Pancreas (tissue), 10 donors: ENCODE results near the gene TMEM174. TPM values are rescaled to one million over a fixed set of nuclear protein-coding genes. Genes with fewer than 3 reads are reported as not detected.

Experiments used
- ATAC-seq, 4 donors: fragments of 200-7000 bp; cut with Tn5 transposase; one replicate each; pipeline versions ENCODE4 v1.8.0 to v1.9.1; 2020; ENCODE audit warnings: mild to moderate bottlenecking in 4 of 4, moderate library complexity in 4 of 4
- DNase-seq, 6 donors: peaks; one replicate each; pipeline ENCODE4 v3.0.0-alpha.2; 2020
- FAIRE-seq: peaks from 2 replicates; lab custom pipeline; 2012; peaks lifted over from hg19 to GRCh38; lab: Jason Lieb, UNC
- H3K27ac ChIP-seq, 4 donors: fragments of 200-600 bp; sonication (generic); 1 replicate in 3 of 4; 2 replicates in 1 of 4; pipeline versions ENCODE4 v1.5.0 to v1.8.0; 2020
- H3K27me3 ChIP-seq, 4 donors: fragments of 200-600 bp; one replicate each; pipeline ENCODE4 v1.8.0; 2021
- H3K36me3 ChIP-seq, 3 donors: fragments of 200-600 bp; sonication (generic) in 1 of 3; one replicate each; pipeline versions ENCODE4 v1.5.0 to v1.8.0; 2020 to 2021
- H3K4me1 ChIP-seq, 3 donors: fragments of 200-600 bp; one replicate each; pipeline ENCODE4 v1.8.0; 2021
- H3K4me3 ChIP-seq, 4 donors: fragments of 200-600 bp; sonication (generic) in 2 of 4; one replicate each; pipeline versions ENCODE4 v1.5.0 to v1.8.0; 2020 to 2021
- H3K9me3 ChIP-seq, 4 donors: fragments of 200-600 bp; one replicate each; pipeline ENCODE4 v1.8.0; 2021
- WGBS, 2 donors: extraction: QIAGEN DNeasy Blood & Tissue Kit; methylation state at CpG; one replicate each; pipeline ENCODE4 v1.1.7; 2013; 5-methylcytosine and 5-hydroxymethylcytosine counted together
- intact Hi-C, 3 donors: fragments of 100-400 bp; cut with DNase I; formaldehyde crosslinking; loops; one replicate each; pipeline versions ENCODE4 v1.11.1 to v1.14.2; 2022
- polyA plus RNA-seq, 2 donors: library from polyadenylated mRNA; stranded (reverse); fragments of 200-250 nt; gene quantifications; one replicate each; pipeline ENCODE4 v1.2.3, GENCODE V29; 2013
- total RNA-seq, 6 donors: library from RNA; stranded (reverse); fragmentation: NEBNext Ultra II Directional in 4 of 6; extraction: Animal tissue kit (Norgen Biotek cat#: 25700) in 4 of 6; gene quantifications; one replicate each; pipeline versions ENCODE4 v1.2.1 to v1.2.4, GENCODE V29; 2021 to 2023
- TF ChIP-seq, protein P1 (sequence below), 4 donors: fragments of 200-600 bp; sonication (generic) in 3 of 4; IDR thresholded peaks; one replicate each; pipeline versions ENCODE4 v1.5.0 to v1.8.0; 2021; ENCODE audit warnings: antibody characterized with exemption in 4 of 4
- donor health status: healthy with polysubstance abuse.
- donor health status: DM: no; HTN: no; CAD: no; lungs with moderate emphysema.
- donor health status: DM: no; HTN: no; CAD: no.
- donor health status: control.
- donor health status: control.
- donor health status: Bipolar disorder and iron deficiency.
- donor health status: DM: yes; HTN: yes; CAD: no.
- donor health status: DM: no; HTN: no; CAD: no.
- donor health status: DM: no; HTN: no; CAD: no.
- donor health status: DM: yes; HTN: yes; CAD: no.

Gene TMEM174
- total and polyA plus RNA-seq, 8 donors = not detected

DNA sequence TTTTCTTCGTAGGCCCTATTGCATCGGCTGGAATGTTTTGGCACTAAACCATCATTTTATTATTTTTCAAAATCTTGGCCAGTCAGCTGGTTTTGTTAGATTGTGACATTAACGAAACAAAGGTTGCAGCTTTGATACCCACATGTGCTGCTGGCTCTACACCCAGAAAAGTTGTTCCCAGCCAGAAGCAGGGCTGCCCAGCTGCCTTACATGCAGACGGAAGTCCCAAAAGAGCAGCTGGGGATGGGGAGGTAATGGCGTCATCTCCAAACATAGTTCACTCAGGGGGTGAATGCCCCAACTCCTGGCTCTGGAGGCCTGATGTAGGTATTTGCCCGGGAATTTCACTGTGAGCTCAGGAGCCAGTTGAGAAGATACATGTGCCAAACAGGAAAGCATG is 29.3 kb upstream of the TMEM174 start:
- Histone ChIP-seq H3K36me3 (no peaks in the 10 kb centered on the region), H3K4me1 (no peaks in the 10 kb centered on the region), H3K27me3 (no peaks in the 10 kb centered on the region), H3K9me3 (no peaks in the 10 kb centered on the region), H3K27ac (no peak overlapping the region), H3K4me3 (no peak overlapping the region)
- TF ChIP-seq, protein P1, sequence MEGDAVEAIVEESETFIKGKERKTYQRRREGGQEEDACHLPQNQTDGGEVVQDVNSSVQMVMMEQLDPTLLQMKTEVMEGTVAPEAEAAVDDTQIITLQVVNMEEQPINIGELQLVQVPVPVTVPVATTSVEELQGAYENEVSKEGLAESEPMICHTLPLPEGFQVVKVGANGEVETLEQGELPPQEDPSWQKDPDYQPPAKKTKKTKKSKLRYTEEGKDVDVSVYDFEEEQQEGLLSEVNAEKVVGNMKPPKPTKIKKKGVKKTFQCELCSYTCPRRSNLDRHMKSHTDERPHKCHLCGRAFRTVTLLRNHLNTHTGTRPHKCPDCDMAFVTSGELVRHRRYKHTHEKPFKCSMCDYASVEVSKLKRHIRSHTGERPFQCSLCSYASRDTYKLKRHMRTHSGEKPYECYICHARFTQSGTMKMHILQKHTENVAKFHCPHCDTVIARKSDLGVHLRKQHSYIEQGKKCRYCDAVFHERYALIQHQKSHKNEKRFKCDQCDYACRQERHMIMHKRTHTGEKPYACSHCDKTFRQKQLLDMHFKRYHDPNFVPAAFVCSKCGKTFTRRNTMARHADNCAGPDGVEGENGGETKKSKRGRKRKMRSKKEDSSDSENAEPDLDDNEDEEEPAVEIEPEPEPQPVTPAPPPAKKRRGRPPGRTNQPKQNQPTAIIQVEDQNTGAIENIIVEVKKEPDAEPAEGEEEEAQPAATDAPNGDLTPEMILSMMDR (IDR thresholded peaks at IDR 0.05) = no peak
- ATAC-seq = no peak
- WGBS, 2 donors = 63 to 69% methylated on average over 6 of the region's 6 CpGs
- FAIRE-seq = no peak
- intact Hi-C loops = no loop called here
- DNase-seq = no peak

DNA sequence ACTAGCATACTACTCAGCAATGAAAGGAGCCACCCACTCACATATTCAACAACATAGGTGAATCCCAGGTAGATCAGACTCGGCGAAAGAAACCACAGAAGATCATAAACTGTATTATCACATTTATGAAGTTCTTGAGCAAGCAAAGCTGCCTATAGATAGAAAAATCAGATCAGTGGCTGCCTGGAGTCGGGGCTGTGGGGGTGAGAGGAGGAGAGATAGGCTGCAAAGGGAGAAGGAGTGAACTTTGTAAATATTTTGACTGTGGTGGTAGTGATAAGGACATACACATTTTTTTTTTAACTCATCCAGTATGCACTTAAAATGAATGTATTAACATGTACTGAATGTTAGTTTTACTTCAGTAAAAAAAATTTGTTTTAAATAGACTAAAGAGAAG is 23.5 kb upstream of the TMEM174 start:
- H3K4me3 ChIP-seq = no peak overlapping the region
- no peaks in the 10 kb centered on the region for H3K9me3 ChIP-seq
- intact Hi-C loops = no loop called here
- no peaks in the 10 kb centered on the region for H3K27me3 ChIP-seq
- WGBS, 2 donors = 39 to 44% methylated on average over 3 of the region's 3 CpGs
- FAIRE-seq (no peak), ATAC-seq (no peak), DNase-seq (no peak)
- TF ChIP-seq, protein P1 (IDR thresholded peaks at IDR 0.05) = no peak
- H3K27ac ChIP-seq = no peak overlapping the region
- H3K36me3 ChIP-seq = no peaks in the 10 kb centered on the region
- H3K4me1 ChIP-seq = no peaks in the 10 kb centered on the region

DNA sequence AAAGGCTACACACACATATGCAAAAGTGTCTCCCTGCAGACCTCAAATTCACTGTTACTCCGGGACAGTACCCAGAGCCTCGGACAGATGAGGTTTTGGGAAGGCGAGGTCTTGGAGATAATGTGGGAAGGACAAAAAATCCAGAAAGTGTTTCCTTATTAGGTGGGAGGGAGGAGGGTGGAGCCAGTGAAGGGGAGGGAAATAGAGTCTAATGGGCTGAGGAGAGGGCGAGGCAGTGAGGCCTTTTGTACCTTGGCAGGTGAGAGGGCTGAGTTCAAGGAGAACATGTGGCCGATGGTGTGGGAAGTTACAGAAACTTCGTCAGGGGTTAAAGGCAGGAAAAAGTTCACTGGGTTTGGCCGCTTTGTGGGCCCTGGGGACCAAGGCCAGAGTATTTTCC is 22.1 kb upstream of the TMEM174 start:
- Histone ChIP-seq H3K9me3 (no peaks in the 10 kb centered on the region), H3K4me1 (no peaks in the 10 kb centered on the region), H3K4me3 (no peak overlapping the region), H3K36me3 (no peaks in the 10 kb centered on the region), H3K27ac (no peak overlapping the region), H3K27me3 (no peaks in the 10 kb centered on the region)
- TF ChIP-seq, protein P1 (IDR thresholded peaks at IDR 0.05) = no peak
- WGBS, 2 donors = 70 to 87% methylated on average over 7 of the region's 7 CpGs
- DNase-seq = no peak
- intact Hi-C loops = no loop called here
- FAIRE-seq = no peak
- ATAC-seq = no peak

DNA sequence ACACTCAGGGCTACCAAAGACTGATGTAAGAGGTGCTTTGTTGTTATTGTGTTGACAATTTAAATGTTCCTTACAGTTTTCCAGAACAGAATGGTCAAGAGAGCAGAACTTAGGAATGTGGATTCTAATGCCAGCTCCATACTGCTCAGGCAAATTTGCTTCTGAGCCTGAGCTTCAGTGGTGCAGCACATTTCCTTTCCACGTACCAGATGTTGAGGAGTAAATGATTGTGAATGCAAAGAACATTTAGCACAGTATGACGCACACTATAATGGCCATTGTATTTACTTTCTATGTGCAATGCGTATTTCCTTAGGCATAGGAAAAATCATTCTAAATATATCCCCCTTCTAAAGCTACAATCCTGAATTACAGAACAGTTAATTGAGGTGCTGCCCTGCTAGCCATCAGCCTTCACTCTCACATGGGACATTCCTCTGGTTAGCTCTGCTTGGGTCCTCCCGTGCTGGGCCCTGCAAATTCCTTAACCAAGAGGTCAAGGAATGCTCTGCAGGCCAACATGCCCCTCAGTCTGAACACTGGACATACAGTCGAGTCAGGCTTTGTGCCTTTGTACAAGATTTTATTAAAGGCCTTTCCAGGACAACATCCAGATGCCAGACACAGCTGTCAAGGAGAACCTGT is 21.1 kb upstream of the TMEM174 start:
- ATAC-seq (no peak), FAIRE-seq (no peak), DNase-seq (no peak)
- no peaks in the 10 kb centered on the region for H3K36me3 ChIP-seq
- no peak overlapping the region for H3K27ac ChIP-seq
- H3K4me3 ChIP-seq = no peak overlapping the region
- H3K9me3 ChIP-seq = no peaks in the 10 kb centered on the region
- TF ChIP-seq, protein P1 (IDR thresholded peaks at IDR 0.05) = no peak
- WGBS, 2 donors = 78% methylated on average over 5 of the region's 5 CpGs
- intact Hi-C loops = no loop called here
- H3K27me3 ChIP-seq = no peaks in the 10 kb centered on the region
- H3K4me1 ChIP-seq = no peaks in the 10 kb centered on the region
